Neural crest cell (in vitro differentiated cells): ENCODE data around the gene UBR2. TPM values are rescaled to one million over a fixed set of nuclear protein-coding genes. Genes with fewer than 3 reads are reported as not detected.

ENCODE experiments used
- DNase-seq: peaks from one replicate; pipeline ENCODE4 v3.0.0; 2021; ENCODE audit warnings: low read depth, mixed read lengths, low spot score
- H3K27ac Mint-ChIP-seq: one replicate; pipeline ENCODE4 v1.8.0; 2021; ENCODE audit warnings: mild to moderate bottlenecking, mixed read lengths; ENCODE audit not compliant: unreplicated experiment
- H3K27me3 Mint-ChIP-seq: 2 replicates; pipeline ENCODE4 v1.8.0; 2021; ENCODE audit warnings: low read depth, mild to moderate bottlenecking, mixed read lengths
- H3K36me3 Mint-ChIP-seq: 2 replicates; pipeline ENCODE4 v1.8.0; 2021; ENCODE audit warnings: low read depth, mild to moderate bottlenecking, mixed read lengths
- H3K4me1 Mint-ChIP-seq: 2 replicates; pipeline ENCODE4 v1.8.0; 2021; ENCODE audit warnings: mixed read lengths
- H3K4me3 Mint-ChIP-seq: one replicate; pipeline ENCODE4 v1.8.0; 2021; ENCODE audit warnings: mild to moderate bottlenecking, mixed read lengths
- H3K9me3 Mint-ChIP-seq: 2 replicates; pipeline ENCODE4 v1.8.0; 2021; ENCODE audit warnings: mixed read lengths
- CTCF ChIP-seq: fragments of 200-600 bp; sonication (generic); conservative IDR thresholded peaks from 2 replicates; pipeline ENCODE4 v1.5.0; 2021; ENCODE audit warnings: antibody characterized with exemption, mild to moderate bottlenecking
- total RNA-seq: library from RNA; stranded (reverse); gene quantifications from 2 replicates; pipeline ENCODE4 v1.2.1, GENCODE V29; 2021

UBR2 gene
- total RNA-seq, 1 donor from 2014 or later, result 22.3 TPM

DNA sequence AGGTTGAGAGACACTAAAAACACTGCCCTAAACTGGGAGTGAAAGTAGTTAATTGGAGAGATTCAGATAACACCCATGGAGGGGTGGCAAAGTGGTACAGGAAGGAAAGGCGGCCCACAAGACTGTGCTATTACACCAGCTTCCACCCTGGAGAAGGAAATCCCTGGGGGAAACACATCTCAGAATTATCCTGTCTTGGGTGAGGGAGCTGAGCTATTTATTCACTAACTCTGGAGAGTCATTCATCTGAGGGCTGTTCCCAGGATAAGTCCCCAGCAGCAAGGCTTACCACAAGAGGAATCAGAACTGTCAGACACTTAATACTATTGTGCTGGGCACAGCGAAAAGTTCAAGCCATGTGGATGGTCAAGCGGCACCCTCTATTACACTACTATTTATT, 172.1 kb downstream of the UBR2 start:
- no peaks in the 10 kb centered on the region for H3K4me1 Mint-ChIP-seq
- no peak overlapping the region for H3K4me3 Mint-ChIP-seq
- H3K36me3 Mint-ChIP-seq, result no peaks in the 10 kb centered on the region
- H3K9me3 Mint-ChIP-seq, result no peaks in the 10 kb centered on the region
- TF ChIP-seq CTCF, result no peak
- H3K27ac Mint-ChIP-seq, result no peak overlapping the region
- H3K27me3 Mint-ChIP-seq, result peaks cover 14% of the 10 kb centered on the region
- DNase-seq, result no peak

DNA sequence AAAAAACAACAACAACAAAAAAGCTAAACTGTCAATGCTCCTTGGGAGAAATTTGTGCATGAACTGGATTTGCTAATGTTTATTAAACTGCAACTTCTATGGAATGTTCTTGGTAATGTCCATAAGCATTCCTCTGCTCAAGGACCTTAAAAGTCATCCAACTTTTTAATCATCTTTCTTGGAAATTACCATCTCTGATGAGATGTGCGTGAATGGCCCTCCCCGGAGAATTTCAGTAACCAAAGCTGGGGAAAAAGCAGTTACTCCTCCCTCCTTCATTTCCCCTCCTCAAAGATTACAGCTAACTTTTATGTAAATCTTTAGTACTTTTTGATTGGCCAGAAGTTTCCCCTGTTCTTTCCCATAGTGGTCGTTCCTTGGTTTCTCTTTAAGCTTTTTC, 176.9 kb downstream of the UBR2 start:
- H3K27ac Mint-ChIP-seq, result no peak overlapping the region
- peaks cover 18% of the 10 kb centered on the region for H3K4me1 Mint-ChIP-seq
- TF ChIP-seq CTCF, result no peak
- H3K27me3 Mint-ChIP-seq, result peaks cover 14% of the 10 kb centered on the region
- H3K4me3 Mint-ChIP-seq, result peak overlapping the region; percentile 56
- no peak for DNase-seq
- H3K36me3 Mint-ChIP-seq, result peaks cover under 1% of the 10 kb centered on the region
- H3K9me3 Mint-ChIP-seq, result no peaks in the 10 kb centered on the region

GRCh38 chr6:42742116-42742894, 178.5 kb downstream of the UBR2 start:
- DNase-seq, result no peak
- peaks cover 13% of the 10 kb centered on the region for H3K27me3 Mint-ChIP-seq
- H3K27ac Mint-ChIP-seq, result no peak overlapping the region
- H3K9me3 Mint-ChIP-seq, result no peaks in the 10 kb centered on the region
- TF ChIP-seq CTCF, result no peak
- H3K4me1 Mint-ChIP-seq, result peaks cover 23% of the 10 kb centered on the region
- H3K4me3 Mint-ChIP-seq, result peak overlapping the region; percentile 80
- H3K36me3 Mint-ChIP-seq, result peaks cover 2% of the 10 kb centered on the region

Other genes starting within 250 kb of the UBR2 start
- 12.4 and 14.0 TPM in 2 replicates for gene TRERF1, start 112.1 kb upstream of the UBR2 start, total RNA-seq
- gene PRPH2, start 158.6 kb downstream of the UBR2 start, total RNA-seq, result not detected in 2 replicates
- gene TBCC, start 182.1 kb downstream of the UBR2 start, total RNA-seq, result 21.7 and 23.2 TPM in 2 replicates
- 6.2 and 6.7 TPM in 2 replicates for gene BICRAL, start 218.0 kb downstream of the UBR2 start, total RNA-seq